ENCODE results near the gene PCDH9.

Gene PCDH9

GRCh38 chr13:66845393-66845792 is 384.7 kb downstream of the PCDH9 start:
- Histone ChIP-seq H3K36me3 (ENCODE audit: control insufficient read depth, low read depth, low read length) (no peaks in the 10 kb centered on the region), H3K9me3 (ENCODE audit: control insufficient read depth, low read depth, low read length) (no peaks in the 10 kb centered on the region), H3K4me3 (ENCODE audit: low read length) (no peak overlapping the region), H3K4me1 (ENCODE audit: control insufficient read depth, low read depth, low read length) (no peaks in the 10 kb centered on the region), H3K9ac (ENCODE audit: low read length) (no peak overlapping the region), H3K27ac (ENCODE audit: low read length) (no peak overlapping the region), H3K27me3 (ENCODE audit: control insufficient read depth, insufficient read depth, low read length) (no peaks in the 10 kb centered on the region)

- Histone ChIP-seq H3K4me3 (ENCODE audit: low read length) (no peak overlapping the region), H3K4me1 (ENCODE audit: control insufficient read depth, low read depth, low read length) (no peaks in the 10 kb centered on the region), H3K27ac (ENCODE audit: low read length) (no peak overlapping the region), H3K36me3 (ENCODE audit: control insufficient read depth, low read depth, low read length) (no peaks in the 10 kb centered on the region), H3K9me3 (ENCODE audit: control insufficient read depth, low read depth, low read length) (no peaks in the 10 kb centered on the region), H3K9ac (ENCODE audit: low read length) (no peak overlapping the region), H3K27me3 (ENCODE audit: control insufficient read depth, insufficient read depth, low read length) (no peaks in the 10 kb centered on the region)
These were observed 385.2 kb downstream of the PCDH9 start for GRCh38 chr13:66844933-66845332.

DNA sequence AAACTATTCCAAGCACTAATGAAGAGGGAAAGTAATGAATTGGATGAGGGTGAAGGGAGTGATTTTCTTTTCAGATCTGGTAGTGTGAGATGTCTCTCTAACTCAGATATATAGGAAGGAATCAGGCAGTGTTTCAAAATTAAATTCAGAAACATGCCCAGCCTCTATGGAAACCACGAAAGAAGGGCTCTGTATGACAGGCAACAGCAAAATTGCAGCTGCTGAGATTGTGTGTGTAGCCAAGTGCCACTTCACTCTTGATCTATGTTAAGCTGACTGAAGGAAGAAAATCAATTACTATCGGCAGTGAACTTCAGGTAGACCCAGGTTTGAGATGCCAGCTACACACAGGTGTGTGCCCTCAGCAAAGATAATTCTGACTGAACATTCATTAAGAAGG is 387.4 kb downstream of the PCDH9 start:
- Histone ChIP-seq H3K27ac (ENCODE audit: low read length) (no peak overlapping the region), H3K9me3 (ENCODE audit: control insufficient read depth, low read depth, low read length) (no peaks in the 10 kb centered on the region), H3K36me3 (ENCODE audit: control insufficient read depth, low read depth, low read length) (no peaks in the 10 kb centered on the region), H3K4me3 (ENCODE audit: low read length) (no peak overlapping the region), H3K27me3 (ENCODE audit: control insufficient read depth, insufficient read depth, low read length) (no peaks in the 10 kb centered on the region), H3K4me1 (ENCODE audit: control insufficient read depth, low read depth, low read length) (no peaks in the 10 kb centered on the region), H3K9ac (ENCODE audit: low read length) (no peak overlapping the region)

- H3K4me1 ChIP-seq (ENCODE audit: control insufficient read depth, low read depth, low read length), result no peaks in the 10 kb centered on the region
These were observed 389.5 kb downstream of the PCDH9 start for GRCh38 chr13:66840621-66841020.

GRCh38 chr13:66837246-66837645 is 392.9 kb downstream of the PCDH9 start:
- Histone ChIP-seq H3K4me3 (ENCODE audit: low read length) (no peak overlapping the region), H3K9ac (ENCODE audit: low read length) (no peak overlapping the region), H3K27me3 (ENCODE audit: control insufficient read depth, insufficient read depth, low read length) (no peaks in the 10 kb centered on the region), H3K27ac (ENCODE audit: low read length) (no peak overlapping the region), H3K4me1 (ENCODE audit: control insufficient read depth, low read depth, low read length) (no peaks in the 10 kb centered on the region), H3K36me3 (ENCODE audit: control insufficient read depth, low read depth, low read length) (no peaks in the 10 kb centered on the region), H3K9me3 (ENCODE audit: control insufficient read depth, low read depth, low read length) (no peaks in the 10 kb centered on the region)

More at GRCh38 chr13:66840621-66841020, 389.5 kb downstream of the PCDH9 start:
- Histone ChIP-seq H3K9me3 (ENCODE audit: control insufficient read depth, low read depth, low read length) (no peaks in the 10 kb centered on the region), H3K9ac (ENCODE audit: low read length) (no peak overlapping the region), H3K4me3 (ENCODE audit: low read length) (no peak overlapping the region), H3K36me3 (ENCODE audit: control insufficient read depth, low read depth, low read length) (no peaks in the 10 kb centered on the region), H3K27ac (ENCODE audit: low read length) (no peak overlapping the region), H3K27me3 (ENCODE audit: control insufficient read depth, insufficient read depth, low read length) (no peaks in the 10 kb centered on the region)

DNA sequence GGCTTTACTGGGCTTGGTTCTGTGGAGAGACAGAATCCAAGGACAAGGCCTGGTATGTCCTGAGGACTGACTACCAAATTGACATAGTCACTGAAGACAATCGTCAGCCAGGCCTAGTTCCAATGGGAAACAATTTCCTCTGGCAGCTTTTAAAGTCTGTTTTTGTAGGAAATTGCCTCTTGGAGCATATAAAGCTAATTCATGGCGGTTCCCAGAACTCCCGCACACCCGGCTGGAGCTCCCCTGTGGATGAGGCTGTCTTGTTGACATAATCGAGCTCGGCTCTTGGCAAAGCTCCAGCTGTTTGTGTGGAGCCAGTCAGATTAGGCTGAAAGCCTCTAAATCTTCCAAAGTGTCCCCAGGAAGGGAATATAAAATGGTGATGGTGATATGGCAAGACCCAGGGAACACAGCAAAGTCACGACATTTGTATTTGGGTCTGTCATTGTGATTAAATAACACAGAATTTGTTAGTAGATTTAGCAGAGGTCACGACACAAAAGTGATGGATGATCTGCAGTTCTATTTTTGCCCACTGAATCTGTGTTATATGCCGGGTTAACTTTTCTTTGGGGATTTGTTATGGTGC is 395.0 kb downstream of the PCDH9 start:
- no peak overlapping the region for H3K9ac ChIP-seq (ENCODE audit: low read length)
- H3K4me1 ChIP-seq (ENCODE audit: control insufficient read depth, low read depth, low read length), result no peaks in the 10 kb centered on the region
- no peaks in the 10 kb centered on the region for H3K9me3 ChIP-seq (ENCODE audit: control insufficient read depth, low read depth, low read length)
- H3K27me3 ChIP-seq (ENCODE audit: control insufficient read depth, insufficient read depth, low read length), result no peaks in the 10 kb centered on the region
- no peak overlapping the region for H3K4me3 ChIP-seq (ENCODE audit: low read length)
- H3K36me3 ChIP-seq (ENCODE audit: control insufficient read depth, low read depth, low read length), result no peaks in the 10 kb centered on the region
- H3K27ac ChIP-seq (ENCODE audit: low read length), result no peak overlapping the region

DNA sequence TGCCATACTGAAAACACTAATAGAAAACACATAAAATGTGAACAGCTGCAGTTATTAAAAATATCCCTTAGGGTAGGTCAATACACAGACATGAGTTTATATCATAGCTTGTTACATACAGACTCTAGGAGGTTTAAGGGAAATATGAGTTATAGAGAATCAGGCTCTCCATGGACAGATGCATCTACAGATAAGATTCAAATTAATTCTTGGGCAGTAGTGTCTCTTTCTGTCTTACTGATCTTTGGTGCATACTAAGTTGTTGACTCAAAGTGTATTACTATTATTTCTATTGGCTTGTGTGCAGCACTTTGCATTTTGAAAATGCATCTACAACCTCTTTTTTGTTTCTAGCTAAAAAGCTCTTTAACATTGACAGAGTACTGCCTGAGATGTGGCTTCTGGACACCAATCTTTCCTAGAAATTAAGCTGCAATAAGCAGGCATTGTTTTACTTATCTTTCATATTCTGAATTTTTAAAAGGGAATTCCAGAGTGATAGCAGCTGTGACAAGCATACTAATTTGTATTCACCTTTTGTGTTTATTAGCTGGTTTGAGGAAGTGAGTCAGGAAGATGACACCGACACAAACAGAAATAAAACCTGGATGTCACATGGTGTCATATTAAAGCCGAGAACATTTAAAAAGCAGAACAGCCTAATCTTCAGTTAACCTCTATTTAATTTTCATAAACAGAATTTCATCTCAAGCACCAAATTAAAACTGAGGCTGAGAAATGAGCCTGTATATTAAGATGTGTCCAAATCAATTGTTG is 399.0 kb downstream of the PCDH9 start:
- Histone ChIP-seq H3K36me3 (ENCODE audit: control insufficient read depth, low read depth, low read length) (no peaks in the 10 kb centered on the region), H3K4me1 (ENCODE audit: control insufficient read depth, low read depth, low read length) (no peaks in the 10 kb centered on the region), H3K27me3 (ENCODE audit: control insufficient read depth, insufficient read depth, low read length) (no peaks in the 10 kb centered on the region), H3K9me3 (ENCODE audit: control insufficient read depth, low read depth, low read length) (no peaks in the 10 kb centered on the region), H3K27ac (ENCODE audit: low read length) (no peak overlapping the region), H3K4me3 (ENCODE audit: low read length) (no peak overlapping the region), H3K9ac (ENCODE audit: low read length) (no peak overlapping the region)

- H3K27ac ChIP-seq (ENCODE audit: low read length), result no peak overlapping the region
- no peaks in the 10 kb centered on the region for H3K36me3 ChIP-seq (ENCODE audit: control insufficient read depth, low read depth, low read length)
- H3K27me3 ChIP-seq (ENCODE audit: control insufficient read depth, insufficient read depth, low read length), result no peaks in the 10 kb centered on the region
- no peak overlapping the region for H3K9ac ChIP-seq (ENCODE audit: low read length)
- no peaks in the 10 kb centered on the region for H3K4me1 ChIP-seq (ENCODE audit: control insufficient read depth, low read depth, low read length)
- H3K4me3 ChIP-seq (ENCODE audit: low read length), result no peak overlapping the region
- H3K9me3 ChIP-seq (ENCODE audit: control insufficient read depth, low read depth, low read length), result no peaks in the 10 kb centered on the region
These were observed 400.3 kb downstream of the PCDH9 start for GRCh38 chr13:66829803-66830202.

- H3K4me1 ChIP-seq (ENCODE audit: control insufficient read depth, low read depth, low read length), result no peaks in the 10 kb centered on the region
- H3K27ac ChIP-seq (ENCODE audit: low read length), result no peak overlapping the region
- no peak overlapping the region for H3K9ac ChIP-seq (ENCODE audit: low read length)
- no peaks in the 10 kb centered on the region for H3K9me3 ChIP-seq (ENCODE audit: control insufficient read depth, low read depth, low read length)
- no peaks in the 10 kb centered on the region for H3K27me3 ChIP-seq (ENCODE audit: control insufficient read depth, insufficient read depth, low read length)
- H3K36me3 ChIP-seq (ENCODE audit: control insufficient read depth, low read depth, low read length), result no peaks in the 10 kb centered on the region
- H3K4me3 ChIP-seq (ENCODE audit: low read length), result no peak overlapping the region
These were observed 403.7 kb downstream of the PCDH9 start for GRCh38 chr13:66826398-66826797.

DNA sequence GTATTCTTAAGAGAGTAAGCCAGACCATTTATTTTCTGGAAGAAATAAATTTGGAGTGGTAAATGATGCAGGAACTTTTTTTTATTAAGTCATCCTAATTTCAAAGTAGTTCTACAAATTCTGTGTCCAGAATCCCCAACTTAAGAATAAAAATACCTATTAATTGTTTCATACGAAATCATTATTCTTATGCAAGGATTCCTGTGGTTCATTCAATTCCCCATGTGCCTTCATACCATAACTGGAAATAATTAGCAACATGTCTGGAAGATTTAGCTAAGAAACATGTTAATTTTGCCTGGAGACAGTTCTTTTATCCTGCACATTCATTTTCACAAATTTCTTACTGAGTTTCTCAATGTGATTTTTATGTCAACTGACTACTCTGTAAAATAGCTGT is 408.6 kb downstream of the PCDH9 start:
- Histone ChIP-seq H3K9ac (ENCODE audit: low read length) (no peak overlapping the region), H3K4me1 (ENCODE audit: control insufficient read depth, low read depth, low read length) (no peaks in the 10 kb centered on the region), H3K27me3 (ENCODE audit: control insufficient read depth, insufficient read depth, low read length) (no peaks in the 10 kb centered on the region), H3K4me3 (ENCODE audit: low read length) (no peak overlapping the region), H3K27ac (ENCODE audit: low read length) (no peak overlapping the region), H3K36me3 (ENCODE audit: control insufficient read depth, low read depth, low read length) (no peaks in the 10 kb centered on the region), H3K9me3 (ENCODE audit: control insufficient read depth, low read depth, low read length) (no peaks in the 10 kb centered on the region)

- no peaks in the 10 kb centered on the region for H3K4me1 ChIP-seq (ENCODE audit: control insufficient read depth, low read depth, low read length)
- no peaks in the 10 kb centered on the region for H3K9me3 ChIP-seq (ENCODE audit: control insufficient read depth, low read depth, low read length)
- H3K36me3 ChIP-seq (ENCODE audit: control insufficient read depth, low read depth, low read length), result no peaks in the 10 kb centered on the region
- no peak overlapping the region for H3K4me3 ChIP-seq (ENCODE audit: low read length)
- H3K9ac ChIP-seq (ENCODE audit: low read length), result no peak overlapping the region
- H3K27ac ChIP-seq (ENCODE audit: low read length), result no peak overlapping the region
- no peaks in the 10 kb centered on the region for H3K27me3 ChIP-seq (ENCODE audit: control insufficient read depth, insufficient read depth, low read length)
These were observed 418.7 kb downstream of the PCDH9 start for GRCh38 chr13:66811455-66811854.

- no peaks in the 10 kb centered on the region for H3K9me3 ChIP-seq (ENCODE audit: control insufficient read depth, low read depth, low read length)
- no peak overlapping the region for H3K4me3 ChIP-seq (ENCODE audit: low read length)
- no peak overlapping the region for H3K27ac ChIP-seq (ENCODE audit: low read length)
- H3K9ac ChIP-seq (ENCODE audit: low read length), result no peak overlapping the region
- no peaks in the 10 kb centered on the region for H3K27me3 ChIP-seq (ENCODE audit: control insufficient read depth, insufficient read depth, low read length)
- H3K36me3 ChIP-seq (ENCODE audit: control insufficient read depth, low read depth, low read length), result no peaks in the 10 kb centered on the region
- H3K4me1 ChIP-seq (ENCODE audit: control insufficient read depth, low read depth, low read length), result no peaks in the 10 kb centered on the region
These were observed 420.7 kb downstream of the PCDH9 start for GRCh38 chr13:66809485-66809884.
